ENCODE results near the gene CHST11.

CHST11 gene

DNA sequence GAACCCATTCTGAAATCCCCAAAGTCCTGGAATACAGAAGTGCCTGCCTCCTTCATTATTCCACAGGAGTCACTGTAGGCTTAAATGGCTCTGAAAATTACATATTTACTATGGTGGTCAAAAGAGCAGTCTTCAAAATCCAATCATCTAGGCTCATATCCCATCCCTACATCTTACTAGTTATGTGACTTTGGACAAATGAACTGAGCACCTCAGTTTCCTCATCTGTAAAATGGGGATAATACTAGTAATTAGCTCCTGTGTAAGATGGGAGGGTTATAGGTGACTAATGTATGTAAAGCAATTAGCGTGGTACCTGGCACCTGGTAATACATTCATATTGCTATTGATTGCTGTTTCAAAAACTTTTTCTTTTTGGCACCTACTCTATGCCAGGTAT is 243.6 kb downstream of the CHST11 start:
- no peak overlapping the region for H3K4me3 ChIP-seq (ENCODE audit: low read depth, low read length)
- TF ChIP-seq, protein P1, sequence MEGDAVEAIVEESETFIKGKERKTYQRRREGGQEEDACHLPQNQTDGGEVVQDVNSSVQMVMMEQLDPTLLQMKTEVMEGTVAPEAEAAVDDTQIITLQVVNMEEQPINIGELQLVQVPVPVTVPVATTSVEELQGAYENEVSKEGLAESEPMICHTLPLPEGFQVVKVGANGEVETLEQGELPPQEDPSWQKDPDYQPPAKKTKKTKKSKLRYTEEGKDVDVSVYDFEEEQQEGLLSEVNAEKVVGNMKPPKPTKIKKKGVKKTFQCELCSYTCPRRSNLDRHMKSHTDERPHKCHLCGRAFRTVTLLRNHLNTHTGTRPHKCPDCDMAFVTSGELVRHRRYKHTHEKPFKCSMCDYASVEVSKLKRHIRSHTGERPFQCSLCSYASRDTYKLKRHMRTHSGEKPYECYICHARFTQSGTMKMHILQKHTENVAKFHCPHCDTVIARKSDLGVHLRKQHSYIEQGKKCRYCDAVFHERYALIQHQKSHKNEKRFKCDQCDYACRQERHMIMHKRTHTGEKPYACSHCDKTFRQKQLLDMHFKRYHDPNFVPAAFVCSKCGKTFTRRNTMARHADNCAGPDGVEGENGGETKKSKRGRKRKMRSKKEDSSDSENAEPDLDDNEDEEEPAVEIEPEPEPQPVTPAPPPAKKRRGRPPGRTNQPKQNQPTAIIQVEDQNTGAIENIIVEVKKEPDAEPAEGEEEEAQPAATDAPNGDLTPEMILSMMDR (IDR thresholded peaks at IDR 0.05; ENCODE audit: control insufficient read depth, extremely low read depth, insufficient read depth) = no peak
- DNase-seq (ENCODE audit: low read depth) = no peak

- TF ChIP-seq, protein P1 (IDR thresholded peaks at IDR 0.05; ENCODE audit: control insufficient read depth, extremely low read depth, insufficient read depth) = no peak
- no peak overlapping the region for H3K4me3 ChIP-seq (ENCODE audit: low read depth, low read length)
- no peak for DNase-seq (ENCODE audit: low read depth)
Observed at GRCh38 chr12:104701301-104701700, 244.6 kb downstream of the CHST11 start.

DNA sequence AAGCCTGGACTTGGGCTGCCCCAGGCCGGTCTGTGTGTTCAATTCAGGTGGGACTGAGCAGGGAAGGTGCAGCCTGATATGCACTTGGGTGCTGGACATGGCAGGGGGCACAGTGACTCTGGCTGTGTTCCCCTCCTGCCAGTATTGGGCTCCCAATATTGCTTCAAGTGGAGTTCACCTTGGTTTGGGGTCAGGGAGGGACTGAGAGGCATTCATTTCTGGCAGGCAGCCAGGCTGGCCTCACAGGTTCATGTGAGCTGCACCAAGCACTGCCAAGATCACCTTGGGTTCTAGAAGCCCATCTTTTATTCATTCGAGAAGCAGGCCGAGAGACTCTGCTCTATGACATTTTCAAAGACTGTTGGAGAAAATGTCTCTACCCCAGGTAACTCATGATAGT is 245.0 kb downstream of the CHST11 start:
- TF ChIP-seq, protein P1 (IDR thresholded peaks at IDR 0.05; ENCODE audit: control insufficient read depth, extremely low read depth, insufficient read depth) = no peak

GRCh38 chr12:104702565-104703139 is 245.9 kb downstream of the CHST11 start:
- TF ChIP-seq, protein P1 (IDR thresholded peaks at IDR 0.05; ENCODE audit: control insufficient read depth, extremely low read depth, insufficient read depth) = no peak
- DNase-seq (ENCODE audit: low read depth) = no peak
- H3K4me3 ChIP-seq (ENCODE audit: low read depth, low read length) = no peak overlapping the region

More for the DNA sequence above, 245.0 kb downstream of the CHST11 start:
- no peak for DNase-seq (ENCODE audit: low read depth)
- H3K4me3 ChIP-seq (ENCODE audit: low read depth, low read length) = no peak overlapping the region

GRCh38 chr12:104703372-104703771 is 246.6 kb downstream of the CHST11 start:
- TF ChIP-seq, protein P1 (IDR thresholded peaks at IDR 0.05; ENCODE audit: control insufficient read depth, extremely low read depth, insufficient read depth) = no peak
- H3K4me3 ChIP-seq (ENCODE audit: low read depth, low read length) = no peak overlapping the region
- DNase-seq (ENCODE audit: low read depth) = no peak

DNA sequence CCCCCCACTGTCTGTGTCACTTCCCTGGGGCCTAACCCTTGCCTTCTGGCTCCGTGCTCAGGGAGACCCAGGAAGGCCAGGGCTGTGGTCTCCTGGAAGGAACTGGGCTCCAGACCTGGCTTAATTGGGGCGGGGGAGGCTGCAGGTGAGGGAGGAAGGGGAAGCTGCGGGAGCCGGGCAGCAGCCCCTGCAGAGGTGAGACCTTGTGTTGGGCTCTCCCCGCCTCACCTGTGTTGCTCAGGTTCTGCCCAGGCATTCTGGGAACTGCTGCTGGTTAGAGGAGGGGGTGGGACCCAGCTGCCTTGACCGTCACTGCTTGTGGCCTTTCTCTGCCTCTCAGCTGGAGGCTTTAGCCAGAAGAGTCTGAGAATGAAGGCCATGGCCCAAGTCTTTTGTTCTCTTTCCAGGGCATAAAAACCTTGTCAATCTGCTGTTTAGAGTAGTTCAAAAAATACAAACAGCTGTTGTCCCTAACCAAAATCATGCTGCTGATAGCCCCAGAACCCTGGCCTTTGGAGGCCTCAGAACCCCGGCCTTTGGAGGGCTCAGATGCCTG is 247.6 kb downstream of the CHST11 start:
- H3K4me3 ChIP-seq (ENCODE audit: low read depth, low read length) = no peak overlapping the region
- TF ChIP-seq, protein P1 (IDR thresholded peaks at IDR 0.05; ENCODE audit: control insufficient read depth, extremely low read depth, insufficient read depth) = no peak
- DNase-seq (ENCODE audit: low read depth) = no peak

GRCh38 chr12:104707194-104707593 is 250.4 kb downstream of the CHST11 start:
- TF ChIP-seq, protein P1 (IDR thresholded peaks at IDR 0.05; ENCODE audit: control insufficient read depth, extremely low read depth, insufficient read depth) = no peak
- DNase-seq (ENCODE audit: low read depth) = no peak
- no peak overlapping the region for H3K4me3 ChIP-seq (ENCODE audit: low read depth, low read length)
